ENCODE data around the gene WDR33. TPM values are rescaled to one million over a fixed set of nuclear protein-coding genes. Genes with fewer than 3 reads are reported as not detected.

The WDR33 gene
- total and polyA plus RNA-seq, 2 donors (not counting 3 experiments of a cell fraction or from before 2014, with no cell fraction given) = 16.4 to 52.5 TPM

DNA sequence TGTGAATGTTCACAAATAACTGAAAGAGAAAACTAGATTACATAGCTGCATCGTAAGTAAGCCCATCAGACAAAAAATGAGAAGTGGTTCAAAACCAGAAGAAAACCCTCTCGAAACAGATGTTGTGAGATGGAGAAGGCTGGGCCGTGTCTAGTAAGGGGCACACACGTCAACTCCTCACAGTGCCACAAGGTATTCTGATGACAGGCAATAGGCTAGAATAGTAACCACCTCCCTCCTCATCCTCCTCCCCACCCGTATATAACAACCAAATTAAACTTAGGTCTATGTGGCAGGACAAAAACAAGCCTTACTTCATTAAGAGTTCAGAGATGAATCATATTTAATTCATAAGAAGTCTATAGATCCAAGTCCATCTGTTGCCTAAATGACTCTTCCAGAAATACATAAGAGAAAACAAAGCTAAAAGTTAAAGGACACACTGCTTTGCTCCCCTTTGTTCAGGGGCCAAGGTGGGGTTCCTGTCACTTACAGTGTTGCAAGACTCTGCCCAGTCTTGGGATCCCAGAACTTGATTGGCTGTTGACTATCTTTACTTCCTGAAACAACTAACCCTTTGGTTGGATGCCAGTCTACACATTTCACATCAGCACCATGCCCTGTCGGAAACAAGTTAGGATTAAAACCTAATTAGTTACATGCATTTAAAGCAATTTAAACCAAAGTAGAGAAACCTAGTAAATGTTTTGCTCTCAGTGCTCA is 84.7 kb downstream of the WDR33 start:
- no peaks in the 10 kb centered on the region for H3K9me3 ChIP-seq (replicated peaks; ENCODE audit: control insufficient read depth, insufficient read depth, low read length)
- no peaks in the 10 kb centered on the region for H3K4me1 ChIP-seq (ENCODE audit: control insufficient read depth, extremely low read depth, insufficient read depth, low read length)
- no peaks in the 10 kb centered on the region for H3K9me1 ChIP-seq (replicated peaks; ENCODE audit: control insufficient read depth, extremely low read depth, insufficient read depth, low read length)
- dilution Hi-C loops (cut with MboI; ENCODE audit: extremely low pct_ligation_motif_present, low sequenced_read_pairs) (no loop called here), intact Hi-C loops (cut with micrococcal nuclease) (no loop called here)
- H3K9ac ChIP-seq (replicated peaks; ENCODE audit: extremely low read depth, insufficient read depth, low read length) = no peak overlapping the region
- DNase-seq (ENCODE audit: low read depth, low spot score) = no peak
- POLR2A ChIA-PET = no interaction called here
- H3K4me2 ChIP-seq (ENCODE audit: insufficient read depth, low read length) = no peak overlapping the region
- H3K36me3 ChIP-seq (ENCODE audit: control insufficient read depth in 2 of 2, extremely low read depth in 1 of 2, insufficient read depth in 2 of 2, low read length in 2 of 2) = peaks cover 4 to 11% of the 10 kb centered on the region in 2 experiments
- TF ChIP-seq, protein P1, sequence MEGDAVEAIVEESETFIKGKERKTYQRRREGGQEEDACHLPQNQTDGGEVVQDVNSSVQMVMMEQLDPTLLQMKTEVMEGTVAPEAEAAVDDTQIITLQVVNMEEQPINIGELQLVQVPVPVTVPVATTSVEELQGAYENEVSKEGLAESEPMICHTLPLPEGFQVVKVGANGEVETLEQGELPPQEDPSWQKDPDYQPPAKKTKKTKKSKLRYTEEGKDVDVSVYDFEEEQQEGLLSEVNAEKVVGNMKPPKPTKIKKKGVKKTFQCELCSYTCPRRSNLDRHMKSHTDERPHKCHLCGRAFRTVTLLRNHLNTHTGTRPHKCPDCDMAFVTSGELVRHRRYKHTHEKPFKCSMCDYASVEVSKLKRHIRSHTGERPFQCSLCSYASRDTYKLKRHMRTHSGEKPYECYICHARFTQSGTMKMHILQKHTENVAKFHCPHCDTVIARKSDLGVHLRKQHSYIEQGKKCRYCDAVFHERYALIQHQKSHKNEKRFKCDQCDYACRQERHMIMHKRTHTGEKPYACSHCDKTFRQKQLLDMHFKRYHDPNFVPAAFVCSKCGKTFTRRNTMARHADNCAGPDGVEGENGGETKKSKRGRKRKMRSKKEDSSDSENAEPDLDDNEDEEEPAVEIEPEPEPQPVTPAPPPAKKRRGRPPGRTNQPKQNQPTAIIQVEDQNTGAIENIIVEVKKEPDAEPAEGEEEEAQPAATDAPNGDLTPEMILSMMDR (IDR thresholded peaks at IDR 0.05; ENCODE audit: extremely low read depth in 1 of 2, insufficient read depth in 1 of 2, low read depth in 1 of 2, low read length in 2 of 2) = no peak
- TF ChIP-seq, protein P2, sequence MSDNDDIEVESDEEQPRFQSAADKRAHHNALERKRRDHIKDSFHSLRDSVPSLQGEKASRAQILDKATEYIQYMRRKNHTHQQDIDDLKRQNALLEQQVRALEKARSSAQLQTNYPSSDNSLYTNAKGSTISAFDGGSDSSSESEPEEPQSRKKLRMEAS (IDR thresholded peaks at IDR 0.05; ENCODE audit: insufficient read depth, insufficient read length) = no peak
- TF ChIP-seq POLR2A (IDR thresholded peaks at IDR 0.05; ENCODE audit: low read depth, low read length) = no peak
- no peak for TF ChIP-seq EZH2 (IDR thresholded peaks at IDR 0.05; ENCODE audit: borderline replicate concordance, low read depth, low read length, severe bottlenecking)
- TF ChIP-seq FOS (IDR thresholded peaks at IDR 0.05; ENCODE audit: borderline replicate concordance, insufficient read depth, low read length) = no peak
- no peak for TF ChIP-seq GATA2 (IDR thresholded peaks at IDR 0.05; ENCODE audit: insufficient read depth, insufficient read length, low read depth, low read length)
- TF ChIP-seq JUN (IDR thresholded peaks at IDR 0.05; ENCODE audit: borderline replicate concordance, insufficient read depth, insufficient read length, low read depth) = no peak
- TF ChIP-seq POLR2AphosphoS5 (IDR thresholded peaks at IDR 0.05; ENCODE audit: insufficient read depth, low read depth, low read length) = no peak
- no peak for TF ChIP-seq MYC (IDR thresholded peaks at IDR 0.05; ENCODE audit: low read depth, low read length)
- H3K4me3 ChIP-seq (replicated peaks in 1 of 3; ENCODE audit: insufficient read depth in 1 of 3, low read depth in 1 of 3, low read length in 3 of 3) = no peak overlapping the region
- no TSS peak for BruUV-seq (replicated peaks)
- no peaks in the 10 kb centered on the region for H4K20me1 ChIP-seq (replicated peaks; ENCODE audit: control insufficient read depth, extremely low read depth, insufficient read depth, low read length)
- no peaks in the 10 kb centered on the region for H3K79me2 ChIP-seq (ENCODE audit: control insufficient read depth, insufficient read depth, low read length)
- no peak overlapping the region for H3K27ac ChIP-seq (ENCODE audit: insufficient read depth, low read depth, low read length)
- H3K27me3 ChIP-seq (ENCODE audit: control insufficient read depth in 2 of 2, insufficient read depth in 2 of 2, low read length in 2 of 2) = no peaks in the 10 kb centered on the region
- CTCF ChIA-PET = no interaction called here
- no peak overlapping the region for H2AFZ ChIP-seq (ENCODE audit: low read depth, low read length)
- no peak for FAIRE-seq

All from endothelial cell of umbilical vein (primary cell).